Activated gamma-delta T cell (primary cell): ENCODE measurements around the gene COL27A1.

Experiments
- DNase-seq: peaks from one replicate; lab custom pipeline; 2025; lab: John Stamatoyannopoulos, UW

The COL27A1 gene

GRCh38 chr9:114206221-114206789, 51.0 kb downstream of the COL27A1 start:
- DNase-seq = no peak

DNA sequence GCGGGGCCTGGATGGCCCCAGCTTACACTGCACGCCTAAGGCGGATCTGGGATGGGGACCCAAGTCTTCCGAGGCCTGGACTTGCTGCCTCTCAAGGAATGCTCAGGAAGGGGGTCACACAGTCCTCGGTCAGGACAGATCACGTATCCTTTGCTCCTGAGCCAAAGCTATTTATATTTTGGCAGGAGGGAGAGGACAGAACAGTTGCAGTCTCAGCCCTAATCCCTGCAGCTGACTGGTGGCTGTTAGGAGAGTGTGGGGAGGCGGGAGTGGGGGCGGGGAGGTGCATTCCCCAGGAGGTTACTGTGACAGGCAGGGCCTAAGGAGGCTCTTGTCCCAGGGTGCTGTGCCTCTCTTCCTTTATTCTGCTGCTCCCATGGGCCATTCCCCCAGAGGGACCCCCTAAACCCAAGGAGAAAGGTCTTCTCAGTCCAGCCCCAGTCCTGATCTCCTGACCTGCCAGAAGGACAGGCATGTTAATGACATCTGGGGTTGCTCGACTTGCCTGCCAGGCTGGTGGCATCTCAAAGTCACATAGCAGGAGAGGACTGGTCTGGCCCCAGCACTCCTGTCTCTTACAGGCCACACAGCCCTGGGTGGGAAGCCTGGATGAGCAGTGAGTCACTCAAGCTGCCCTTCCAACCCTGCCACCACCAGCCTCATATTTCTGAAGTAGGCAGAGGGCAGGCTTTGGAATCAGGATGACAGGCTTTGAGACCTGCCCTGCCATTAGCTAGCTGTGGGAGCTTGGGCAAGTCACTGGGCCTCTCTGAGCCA, 51.9 kb downstream of the COL27A1 start:
- no peak for DNase-seq

- DNase-seq = no peak
Measured at GRCh38 chr9:114207845-114208244, 52.5 kb downstream of the COL27A1 start.

GRCh38 chr9:114209151-114209550, 53.8 kb downstream of the COL27A1 start:
- no peak for DNase-seq

GRCh38 chr9:114210136-114210535, 54.8 kb downstream of the COL27A1 start:
- DNase-seq = no peak

DNA sequence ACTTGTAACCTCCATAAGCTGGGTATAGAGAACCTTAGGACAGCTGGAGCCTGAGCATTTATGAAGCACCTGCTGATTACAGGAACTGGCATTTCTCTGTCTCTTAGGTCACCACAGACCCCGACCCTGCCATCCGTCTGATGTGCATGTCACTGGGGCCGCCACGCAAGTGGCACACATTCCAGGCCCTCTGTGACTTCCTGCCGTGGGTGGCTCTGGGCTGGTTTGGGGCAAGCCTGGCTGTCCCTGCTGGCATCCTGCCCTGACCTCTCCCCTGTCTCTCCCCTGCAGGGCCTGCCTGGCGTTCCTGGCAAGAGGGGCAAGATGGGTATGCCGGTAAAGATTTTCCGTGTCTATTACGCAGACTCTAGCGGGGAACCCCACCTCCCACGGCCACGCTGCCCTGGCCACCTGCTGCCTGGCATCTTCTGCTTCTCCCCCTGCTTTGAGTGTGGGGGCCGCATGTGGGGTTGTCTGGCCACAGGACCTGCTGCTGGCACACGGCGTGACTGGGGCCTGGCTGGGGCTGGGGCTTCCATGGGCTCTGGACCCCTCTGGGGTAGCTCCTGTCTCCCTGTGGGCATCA, 55.4 kb downstream of the COL27A1 start:
- no peak for DNase-seq

DNA sequence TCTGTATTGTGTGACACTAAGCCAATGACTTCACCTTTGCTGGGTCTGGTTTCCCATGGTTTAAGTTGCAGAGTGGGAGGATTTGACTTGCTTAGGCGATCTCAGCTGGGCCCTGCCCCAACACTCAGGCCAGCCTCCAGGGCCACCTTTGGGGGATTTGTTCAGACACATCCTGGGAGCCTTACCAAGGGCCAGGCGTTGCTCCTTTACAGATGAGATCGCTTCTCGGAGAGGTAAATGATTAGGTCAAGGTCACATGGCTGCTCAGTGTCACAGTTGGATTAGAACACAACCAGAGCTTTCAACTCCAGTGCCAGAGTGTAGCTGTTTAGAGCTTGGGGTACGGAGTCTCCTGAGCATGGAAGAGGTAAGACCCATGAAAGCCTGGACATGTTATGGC, 57.5 kb downstream of the COL27A1 start:
- DNase-seq = no peak

- DNase-seq = no peak
Measured at GRCh38 chr9:114213566-114213965, 58.2 kb downstream of the COL27A1 start.

GRCh38 chr9:114214181-114214580, 58.8 kb downstream of the COL27A1 start:
- no peak for DNase-seq

DNA sequence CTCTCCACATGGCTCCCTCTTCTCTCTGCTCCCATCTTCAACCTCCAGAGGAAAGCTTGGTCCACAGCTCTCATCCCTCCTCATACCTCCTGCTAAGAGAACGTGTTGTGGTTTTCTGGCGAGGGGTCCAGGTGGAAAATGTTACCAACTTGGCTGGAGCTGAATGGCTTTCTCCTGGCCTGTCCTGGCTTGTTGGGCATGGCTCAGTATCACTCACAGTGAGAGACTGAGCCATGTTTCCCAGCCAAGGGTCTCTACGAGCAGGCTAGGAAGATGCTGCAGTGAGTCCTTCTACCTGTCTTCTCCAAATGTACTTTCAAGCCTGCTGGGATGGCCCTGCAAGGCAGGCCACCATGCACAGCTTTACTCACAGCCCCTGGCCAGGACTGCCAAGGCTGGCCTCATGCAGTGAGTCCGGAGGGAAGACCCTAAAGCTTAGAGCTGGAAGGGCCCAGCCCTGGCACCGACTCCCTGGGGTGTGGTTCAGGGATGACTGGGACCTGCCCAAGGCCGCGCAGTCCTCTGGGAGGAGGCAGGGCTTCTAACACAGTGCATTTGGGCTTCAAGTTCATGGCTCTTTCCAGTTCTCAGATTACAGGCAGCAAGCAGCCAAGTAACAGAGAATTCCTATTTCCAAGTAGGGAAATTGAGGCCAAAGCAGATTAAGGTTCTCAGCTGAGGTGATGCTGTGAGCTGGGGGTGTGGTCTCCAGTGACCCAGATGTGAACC, 59.5 kb downstream of the COL27A1 start:
- DNase-seq = no peak

- no peak for DNase-seq
Measured at GRCh38 chr9:114216081-114216480, 60.7 kb downstream of the COL27A1 start.

- no peak for DNase-seq
Measured at GRCh38 chr9:114216976-114217375, 61.6 kb downstream of the COL27A1 start.

DNA sequence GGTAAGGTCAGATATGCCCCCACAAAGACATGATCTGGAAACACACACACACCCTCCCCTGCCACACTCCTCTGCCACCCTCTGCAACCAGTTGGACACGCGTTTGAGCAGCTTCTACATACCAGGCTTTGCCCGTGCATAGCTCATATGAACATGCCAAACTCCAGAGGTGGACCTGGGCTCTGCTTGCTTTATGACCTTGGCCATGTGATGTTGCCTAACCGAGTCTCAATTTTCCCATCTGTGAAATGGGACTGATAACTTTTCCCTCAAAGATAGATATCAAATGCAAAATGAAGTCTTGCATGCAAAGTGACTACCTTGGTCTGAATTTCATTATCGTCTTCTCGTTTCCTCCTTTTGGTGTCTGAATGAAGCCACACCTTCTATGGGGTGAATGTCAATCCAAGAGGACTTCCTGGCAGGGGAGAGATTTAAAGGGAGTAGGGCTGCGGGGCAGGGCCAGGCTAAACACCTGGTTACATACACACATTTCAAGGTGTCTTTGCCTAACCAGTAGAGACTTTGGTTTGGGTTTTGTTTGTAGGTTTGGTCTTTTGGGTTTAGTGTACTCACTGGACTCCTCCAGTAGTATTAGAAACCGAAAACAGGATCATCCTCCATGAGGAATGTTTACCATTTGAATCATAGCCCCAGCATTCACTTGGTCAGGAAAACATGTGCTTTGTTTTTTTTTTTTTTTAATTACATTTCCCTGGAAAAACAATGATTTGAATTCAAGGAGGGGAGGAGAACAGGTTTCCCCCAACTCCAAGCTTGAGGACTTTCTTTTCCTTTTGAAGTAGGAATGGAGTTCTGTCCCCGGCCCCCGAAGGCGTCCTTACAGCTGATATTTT, 63.2 kb downstream of the COL27A1 start:
- no peak for DNase-seq

DNA sequence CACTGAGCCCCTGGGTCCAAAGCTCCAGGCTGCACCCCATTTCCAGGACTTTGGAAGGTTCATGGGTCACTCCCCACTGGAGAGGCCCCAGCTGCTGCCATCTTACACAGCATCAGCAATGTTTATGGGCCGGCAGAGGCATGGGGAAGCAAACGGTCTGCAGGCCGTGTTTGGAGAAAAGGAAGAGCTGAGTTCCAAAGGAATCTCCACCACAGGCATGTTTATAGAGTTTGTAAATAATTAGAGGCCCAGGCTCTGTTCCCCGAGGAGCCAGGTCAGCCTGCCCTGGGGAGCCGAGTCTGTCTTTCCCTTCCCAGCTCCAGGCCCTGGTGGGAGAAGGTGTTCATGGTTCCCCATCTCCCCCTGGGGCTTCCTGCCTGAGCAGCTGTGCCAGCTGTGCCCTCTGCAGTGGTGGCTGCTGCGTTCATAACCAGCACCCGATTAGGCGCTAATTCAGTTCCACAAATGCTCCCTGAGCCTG, 64.8 kb downstream of the COL27A1 start:
- DNase-seq = no peak

DNA sequence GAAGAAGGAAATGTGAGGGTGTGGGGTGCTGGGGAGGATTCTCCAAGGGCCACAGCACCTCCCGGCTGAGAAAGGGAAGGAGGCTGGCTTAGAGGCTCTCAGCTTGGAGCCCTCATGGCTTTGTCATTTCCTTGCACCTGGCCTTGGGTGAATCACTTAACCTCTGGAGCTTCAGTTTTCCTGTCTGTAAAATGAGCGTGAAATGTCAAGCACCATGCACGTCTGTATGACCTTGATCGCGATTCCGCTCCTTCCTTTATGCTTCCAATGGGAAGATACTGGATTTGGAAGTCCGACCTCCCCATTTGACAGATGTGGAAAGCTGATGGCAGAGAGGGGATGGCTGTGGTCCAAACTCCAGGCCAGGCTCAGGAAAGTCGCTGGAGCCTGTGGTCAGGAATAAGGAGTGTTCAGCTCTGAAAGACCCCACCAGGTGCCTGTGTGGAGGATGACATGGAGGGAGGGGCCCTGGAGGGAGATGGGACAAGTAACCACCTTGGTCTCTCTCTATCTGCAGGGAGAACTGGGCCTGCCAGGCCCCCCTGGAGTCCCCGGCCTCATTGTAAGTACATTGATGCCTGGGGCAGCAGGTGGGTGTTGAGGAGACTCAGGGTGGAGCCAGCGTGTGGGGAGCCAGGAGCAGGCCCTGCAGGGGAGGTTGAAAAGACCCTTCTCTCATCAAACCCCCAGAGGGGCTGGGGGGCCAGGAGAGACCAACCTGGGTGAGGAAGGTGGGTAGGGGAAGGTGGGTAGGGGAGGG, 66.5 kb downstream of the COL27A1 start:
- no peak for DNase-seq

DNA sequence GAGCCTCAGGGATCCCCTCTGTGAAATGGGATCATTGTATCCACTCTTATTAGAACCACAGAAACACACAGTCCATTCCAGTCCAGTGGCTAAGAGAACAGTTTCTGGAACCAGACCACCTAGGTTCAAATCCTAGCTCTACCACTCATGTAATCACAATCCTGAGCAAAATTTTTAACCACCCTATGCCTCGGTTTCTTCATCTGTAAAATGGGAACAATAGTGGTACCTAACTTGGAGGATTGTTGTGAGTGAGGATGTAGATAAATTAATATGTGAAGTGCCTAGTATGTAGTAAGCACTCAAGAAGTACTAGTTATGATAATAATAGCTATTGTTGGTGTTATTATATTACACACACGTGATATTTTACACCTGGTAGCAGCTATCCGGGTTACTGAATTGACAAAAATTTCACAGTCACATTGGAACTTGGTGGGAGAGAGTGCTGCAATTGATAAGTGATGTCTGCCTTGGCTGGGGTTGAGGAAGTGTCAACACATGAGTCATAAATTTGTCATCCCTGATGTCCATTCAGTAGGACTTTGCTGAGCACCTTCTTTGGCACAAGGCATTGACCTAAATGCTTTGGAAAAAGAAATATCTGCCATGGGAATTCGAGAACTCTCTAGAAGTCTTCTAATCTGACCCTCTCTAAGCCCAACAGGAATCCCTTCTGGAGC, 68.4 kb downstream of the COL27A1 start:
- DNase-seq = no peak

DNA sequence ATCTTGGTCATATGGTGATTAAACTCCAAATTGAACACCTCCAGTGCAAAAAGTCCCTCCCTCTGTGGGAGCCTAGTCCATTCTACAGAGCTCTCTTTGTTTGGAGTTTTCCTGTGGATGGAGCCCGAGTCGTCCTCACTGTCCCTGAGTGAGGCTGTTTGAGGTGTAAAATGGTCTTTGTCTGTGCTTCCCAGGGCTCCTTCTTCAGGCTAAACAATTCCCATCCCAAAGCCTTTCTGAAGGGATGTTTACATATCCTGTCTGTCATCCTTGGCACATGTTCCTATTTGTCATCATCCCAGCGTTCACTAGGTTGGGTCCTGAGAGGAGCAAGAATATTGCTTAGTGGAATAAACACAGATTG, 68.9 kb downstream of the COL27A1 start:
- no peak for DNase-seq

DNA sequence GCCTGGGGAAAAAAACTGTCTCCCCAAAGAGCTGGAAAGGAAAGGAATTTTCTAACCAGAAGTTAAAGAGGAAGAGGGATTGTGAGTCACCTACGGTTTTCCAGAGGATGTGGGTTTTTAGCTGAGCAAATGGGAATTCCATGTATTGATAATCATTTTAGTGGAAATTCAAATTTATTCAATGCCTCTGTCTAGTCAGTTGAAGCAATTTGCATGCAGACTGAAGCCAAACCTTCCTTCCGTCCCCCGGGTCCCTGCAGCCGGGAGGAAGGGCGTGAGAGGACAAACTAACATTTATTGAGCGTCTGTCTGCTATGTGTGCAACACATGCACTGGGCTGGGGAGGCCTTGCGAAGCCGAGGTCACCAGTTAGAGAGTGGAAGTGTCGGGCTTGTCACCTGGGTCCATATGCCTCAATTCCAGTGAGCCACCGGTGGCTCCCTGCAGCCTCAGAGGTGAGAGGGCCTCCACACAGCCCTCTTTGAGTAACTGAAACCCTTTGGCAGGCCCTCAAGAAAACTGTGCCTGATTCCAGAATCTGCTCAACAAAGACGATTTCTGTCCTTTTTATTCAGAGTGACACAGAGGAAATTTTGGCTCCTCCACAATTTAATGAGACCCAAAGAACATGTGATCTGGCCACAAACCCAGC, 70.3 kb downstream of the COL27A1 start:
- DNase-seq = no peak

- no peak for DNase-seq
Measured at GRCh38 chr9:114226246-114227055, 71.1 kb downstream of the COL27A1 start.
